ENCODE measurements around the gene KCNJ12.

GRCh38 chr17:21454441-21454840 lies 78.3 kb downstream of the KCNJ12 start:
- TF ChIP-seq CTCF (conservative IDR thresholded peaks at IDR 0.05 in 1 of 2, IDR thresholded peaks at IDR 0.05 in 1 of 2; ENCODE audit: extremely low read depth in 1 of 2, insufficient read depth in 1 of 2, low read depth in 1 of 2, low read length in 2 of 2) (no peak), EZH2 (IDR thresholded peaks at IDR 0.05; ENCODE audit: borderline replicate concordance, low read length) (no peak)
